ENCODE measurements around the gene FAM174C. TPM values are rescaled to one million over a fixed set of nuclear protein-coding genes. Genes with fewer than 3 reads are reported as not detected.
A peak's percentile ranks its signal among the peaks of the same experiment; 100 is the strongest.

Gene FAM174C
- total RNA-seq, 4 donors from 2014 or later = 50.8 to 114 (median 64.6) TPM

DNA sequence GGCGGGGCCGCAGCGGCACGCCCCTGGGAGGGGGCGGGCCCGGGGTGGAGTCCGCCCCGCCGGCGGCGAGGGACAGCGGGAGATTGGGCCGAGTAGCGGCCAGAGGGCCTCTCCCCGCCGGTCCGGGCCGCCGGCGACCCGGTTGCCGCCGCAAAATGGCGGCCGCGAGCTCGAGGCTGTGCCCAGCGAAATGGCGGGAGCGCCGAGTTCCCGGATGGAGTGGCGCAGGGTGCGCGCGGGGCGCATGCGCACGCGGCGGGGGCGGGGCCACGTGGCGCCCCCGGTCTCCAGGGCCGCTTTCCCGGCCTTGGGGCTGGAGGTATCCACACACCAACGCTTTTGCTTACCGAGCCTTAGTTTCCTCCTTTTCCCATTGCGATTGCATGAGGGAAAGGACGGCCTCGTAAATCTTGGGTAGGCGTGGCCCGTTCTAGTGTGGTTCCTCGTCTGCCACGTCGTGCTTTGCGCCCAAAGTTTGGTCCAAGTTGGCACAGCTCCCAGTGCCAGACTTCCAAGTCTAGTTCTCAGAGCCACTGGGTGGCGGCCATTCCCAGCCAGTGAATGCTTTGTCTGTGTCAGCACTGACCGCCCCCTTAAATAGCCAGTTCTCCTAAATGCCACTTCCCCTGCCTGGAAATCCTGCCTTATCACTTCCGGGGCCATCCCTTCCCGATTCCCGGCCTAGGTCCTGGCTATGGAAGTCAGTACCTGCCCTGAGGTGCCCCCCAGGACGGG lies 5.7 kb upstream of the FAM174C start:
- H3K27ac ChIP-seq = peak overlapping the region; percentile 84 to 95 (median 93)
- intact Hi-C loops (cut with DNase I) = no loop called here
- H3K27me3 ChIP-seq = no peaks in the 10 kb centered on the region
- H3K9me3 ChIP-seq = no peaks in the 10 kb centered on the region
- 0 to 1% methylated on average over 23 to 35 of the region's 64 CpGs for WGBS, 2 donors
- H3K4me1 ChIP-seq = peaks cover 58 to 87% of the 10 kb centered on the region in 2 donors
- DNase-seq = peak; percentile 88 to 89
- H3K36me3 ChIP-seq = peaks cover 38 to 47% of the 10 kb centered on the region in 2 donors
- peak in 1 of 2 donors; percentile 65 for TF ChIP-seq POLR2A (IDR thresholded peaks at IDR 0.05)
- TF ChIP-seq, protein P1, sequence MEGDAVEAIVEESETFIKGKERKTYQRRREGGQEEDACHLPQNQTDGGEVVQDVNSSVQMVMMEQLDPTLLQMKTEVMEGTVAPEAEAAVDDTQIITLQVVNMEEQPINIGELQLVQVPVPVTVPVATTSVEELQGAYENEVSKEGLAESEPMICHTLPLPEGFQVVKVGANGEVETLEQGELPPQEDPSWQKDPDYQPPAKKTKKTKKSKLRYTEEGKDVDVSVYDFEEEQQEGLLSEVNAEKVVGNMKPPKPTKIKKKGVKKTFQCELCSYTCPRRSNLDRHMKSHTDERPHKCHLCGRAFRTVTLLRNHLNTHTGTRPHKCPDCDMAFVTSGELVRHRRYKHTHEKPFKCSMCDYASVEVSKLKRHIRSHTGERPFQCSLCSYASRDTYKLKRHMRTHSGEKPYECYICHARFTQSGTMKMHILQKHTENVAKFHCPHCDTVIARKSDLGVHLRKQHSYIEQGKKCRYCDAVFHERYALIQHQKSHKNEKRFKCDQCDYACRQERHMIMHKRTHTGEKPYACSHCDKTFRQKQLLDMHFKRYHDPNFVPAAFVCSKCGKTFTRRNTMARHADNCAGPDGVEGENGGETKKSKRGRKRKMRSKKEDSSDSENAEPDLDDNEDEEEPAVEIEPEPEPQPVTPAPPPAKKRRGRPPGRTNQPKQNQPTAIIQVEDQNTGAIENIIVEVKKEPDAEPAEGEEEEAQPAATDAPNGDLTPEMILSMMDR (IDR thresholded peaks at IDR 0.05) = peak in 1 of 6 experiments; percentile 18
- peak overlapping the region; percentile 21 to 82 (median 48) for H3K4me3 ChIP-seq (replicated peaks in 1 of 3)

DNA sequence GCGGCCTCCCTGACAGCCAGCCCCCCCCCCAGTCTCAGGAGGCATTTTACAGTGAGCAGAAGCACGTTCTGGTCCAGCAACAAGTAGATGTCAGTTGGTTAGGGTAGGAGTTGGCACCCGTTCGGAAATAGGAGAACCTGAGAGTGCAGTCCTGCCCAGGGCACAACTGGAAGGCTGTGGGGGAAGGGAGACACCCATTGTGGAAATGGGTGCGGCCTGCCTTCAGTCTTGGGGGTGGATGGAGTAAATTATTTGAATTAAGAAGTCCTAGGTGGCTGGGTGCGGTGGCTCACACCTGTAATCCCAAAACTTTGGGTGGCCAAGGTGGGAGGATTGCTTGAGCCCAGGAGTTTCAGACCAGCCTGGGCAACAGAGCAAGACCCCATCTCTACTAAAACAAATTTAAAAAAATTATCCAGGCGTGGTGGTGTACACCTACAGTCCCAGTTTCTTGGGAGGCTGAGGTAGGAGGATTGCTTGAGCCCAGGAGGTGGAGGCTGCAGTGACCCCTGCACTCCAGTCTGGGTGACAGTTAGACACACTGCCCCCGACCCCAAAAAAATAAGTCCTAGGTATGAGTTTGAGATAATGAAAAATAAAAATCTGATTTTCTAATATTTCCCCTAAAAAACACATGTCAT lies 5.0 kb upstream of the FAM174C start:
- DNase-seq = peak; percentile 72 to 73
- H3K4me1 ChIP-seq = peaks cover 61 to 86% of the 10 kb centered on the region in 2 donors
- peaks cover 42 to 52% of the 10 kb centered on the region in 2 donors for H3K36me3 ChIP-seq
- intact Hi-C loops (cut with DNase I) = no loop called here
- no peaks in the 10 kb centered on the region for H3K9me3 ChIP-seq
- H3K27me3 ChIP-seq = no peaks in the 10 kb centered on the region
- TF ChIP-seq POLR2A (IDR thresholded peaks at IDR 0.05) = no peak
- TF ChIP-seq, protein P1 (IDR thresholded peaks at IDR 0.05) = no peak
- 22 to 26% methylated on average over 6 to 8 of the region's 8 CpGs for WGBS, 2 donors
- peak overlapping the region; percentile 84 to 95 (median 93) for H3K27ac ChIP-seq
- peak overlapping the region; percentile 5 to 82 (median 48) for H3K4me3 ChIP-seq (replicated peaks in 1 of 3)

DNA sequence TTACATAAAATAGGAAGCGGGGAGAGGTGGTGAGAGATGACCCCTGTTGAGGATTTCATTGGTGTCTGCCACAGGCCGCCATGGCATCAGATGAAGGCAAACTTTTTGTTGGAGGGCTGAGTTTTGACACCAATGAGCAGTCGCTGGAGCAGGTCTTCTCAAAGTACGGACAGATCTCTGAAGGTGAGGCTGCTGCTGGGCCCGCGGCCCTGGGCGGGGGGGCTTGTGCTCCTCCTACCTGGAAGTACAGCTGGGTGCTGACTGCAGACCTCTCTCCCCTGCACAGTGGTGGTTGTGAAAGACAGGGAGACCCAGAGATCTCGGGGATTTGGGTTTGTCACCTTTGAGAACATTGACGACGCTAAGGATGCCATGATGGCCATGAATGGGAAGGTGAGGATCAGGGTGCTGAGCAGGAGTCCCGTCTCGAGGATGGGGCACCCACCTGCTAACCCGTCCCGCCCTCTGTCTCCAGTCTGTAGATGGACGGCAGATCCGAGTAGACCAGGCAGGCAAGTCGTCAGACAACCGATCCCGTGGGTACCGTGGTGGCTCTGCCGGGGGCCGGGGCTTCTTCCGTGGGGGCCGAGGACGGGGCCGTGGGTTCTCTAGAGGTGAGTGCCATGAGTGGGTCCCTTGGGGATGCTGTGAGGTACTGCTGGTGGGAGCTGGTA lies 4.3 kb upstream of the FAM174C start:
- Histone ChIP-seq H3K27ac (peak overlapping the region; percentile 84 to 95 (median 93)), H3K27me3 (no peaks in the 10 kb centered on the region), H3K36me3 (peaks cover 42 to 52% of the 10 kb centered on the region in 2 donors), H3K4me3 (replicated peaks in 1 of 3) (peak overlapping the region in 1 of 3 donors; percentile 48), H3K4me1 (peaks cover 55 to 80% of the 10 kb centered on the region in 2 donors), H3K9me3 (no peaks in the 10 kb centered on the region)
- intact Hi-C loops (cut with DNase I) = no loop called here
- TF ChIP-seq, protein P1 (IDR thresholded peaks at IDR 0.05) = no peak
- no peak for TF ChIP-seq POLR2A (IDR thresholded peaks at IDR 0.05)
- 56 to 61% methylated on average over 15 to 19 of the region's 26 CpGs for WGBS, 2 donors
- DNase-seq = peak in 1 of 2 donors; percentile 40

DNA sequence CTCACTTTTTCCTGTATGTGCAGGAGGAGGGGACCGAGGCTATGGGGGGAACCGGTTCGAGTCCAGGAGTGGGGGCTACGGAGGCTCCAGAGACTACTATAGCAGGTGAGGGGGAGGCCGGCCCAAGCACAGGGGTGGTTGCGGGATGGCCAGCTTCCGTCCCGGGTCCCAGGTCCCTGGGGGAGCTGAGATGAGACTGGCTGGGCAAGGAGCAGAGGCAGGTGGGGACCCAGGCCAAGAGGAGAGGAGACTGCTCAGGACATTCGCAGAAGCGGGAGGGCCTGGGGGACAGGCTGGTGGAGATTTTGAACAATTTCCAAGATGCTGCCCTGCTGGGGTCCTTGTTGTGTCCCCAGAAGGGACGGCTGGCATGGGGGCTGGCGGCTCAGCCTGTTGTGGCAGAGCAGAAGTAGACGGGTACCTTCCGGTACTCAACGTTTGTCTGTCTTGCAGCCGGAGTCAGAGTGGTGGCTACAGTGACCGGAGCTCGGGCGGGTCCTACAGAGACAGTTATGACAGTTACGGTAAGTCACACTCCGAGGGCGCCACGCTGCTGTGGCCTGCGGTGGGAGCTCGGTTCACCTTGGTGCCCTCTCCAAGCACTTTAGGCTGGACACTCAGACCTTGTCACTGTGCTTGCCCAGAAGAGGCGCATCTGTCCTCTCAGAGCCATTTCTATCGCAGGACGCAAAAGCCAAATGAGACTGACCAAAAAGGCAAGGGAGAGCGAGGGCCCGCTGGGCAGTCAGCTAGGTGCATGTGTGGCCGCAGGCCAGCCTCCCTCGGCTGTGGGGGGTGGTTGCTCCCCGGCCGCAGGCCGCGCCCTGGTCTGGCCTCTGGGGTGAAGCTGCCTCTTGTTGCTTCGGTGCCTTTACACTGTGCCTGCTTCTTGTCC lies 3.6 kb upstream of the FAM174C start:
- H3K36me3 ChIP-seq = peaks cover 42 to 52% of the 10 kb centered on the region in 2 donors
- no peaks in the 10 kb centered on the region for H3K27me3 ChIP-seq
- TF ChIP-seq, protein P1 (IDR thresholded peaks at IDR 0.05) = no peak
- TF ChIP-seq POLR2A (IDR thresholded peaks at IDR 0.05) = no peak
- intact Hi-C loops (cut with DNase I) = no loop called here
- peaks cover 55 to 80% of the 10 kb centered on the region in 2 donors for H3K4me1 ChIP-seq
- H3K9me3 ChIP-seq = no peaks in the 10 kb centered on the region
- H3K27ac ChIP-seq = peak overlapping the region in 2 of 3 donors; percentile 93 to 95
- 78 to 79% methylated on average over 30 to 37 of the region's 37 CpGs for WGBS, 2 donors
- H3K4me3 ChIP-seq (replicated peaks in 1 of 3) = peak overlapping the region in 1 of 3 donors; percentile 48
- DNase-seq = no peak

All from thyroid gland (tissue), 4 donors.